Peyer's patch (tissue), 4 donors: Measurements from ENCODE around the gene SH3RF3. TPM values are rescaled to one million over a fixed set of nuclear protein-coding genes. Genes with fewer than 3 reads are reported as not detected.

Experiments
- DNase-seq, 3 donors: peaks; one replicate each; pipeline ENCODE4 v3.0.0-alpha.2; 2017 to 2019
- H3K27ac ChIP-seq, 4 donors: fragments of 200-600 bp; sonication (generic); one replicate each; pipeline ENCODE4 v1.5.1; 2016 to 2019
- H3K27me3 ChIP-seq, 2 donors: fragments of 200-600 bp; sonication (generic); one replicate each; pipeline ENCODE4 v1.5.1; 2019
- H3K36me3 ChIP-seq, 3 donors: fragments of 200-600 bp; sonication (generic); one replicate each; pipeline ENCODE4 v1.5.1; 2016 to 2019
- H3K4me1 ChIP-seq, 4 donors: fragments of 200-600 bp; sonication (generic); one replicate each; pipeline ENCODE4 v1.5.1; 2016 to 2019
- H3K4me3 ChIP-seq, 4 donors: fragments of 200-600 bp; sonication (generic); 1 replicate in 3 of 4; 2 replicates in 1 of 4; pipeline ENCODE4 v1.5.1; 2016 to 2019; ENCODE audit warnings: mild to moderate bottlenecking in 1 of 4
- H3K9me3 ChIP-seq, 4 donors: fragments of 200-600 bp; sonication (generic); one replicate each; pipeline ENCODE4 v1.5.1; 2016 to 2019; ENCODE audit warnings: mild to moderate bottlenecking in 1 of 4
- POLR2A ChIP-seq, 2 donors: fragments of 450-650 bp; IDR thresholded peaks; one replicate each; pipeline ENCODE4 v1.5.1; 2017; ENCODE audit warnings: antibody characterized with exemption in 2 of 2, mild to moderate bottlenecking in 2 of 2, moderate library complexity in 2 of 2
- total RNA-seq, 4 donors: library from RNA; depleted of rRNA; stranded (reverse); fragments of >200 nt; gene quantifications; one replicate each; pipeline ENCODE4 v1.1.0, GENCODE V29; 2016
- TF ChIP-seq, protein P1 (sequence below), 6 experiments: fragments of 450-650 bp in 4 of 6; fragments of 200-600 bp in 2 of 6; sonication (generic) in 1 of 6; IDR thresholded peaks; one replicate each; pipeline ENCODE4 v1.5.1; 2017 to 2019; ENCODE audit warnings: antibody characterized with exemption in 6 of 6, mild to moderate bottlenecking in 3 of 6, moderate library complexity in 1 of 6

The SH3RF3 gene
- total RNA-seq, 4 donors from 2014 or later, result 1.1 to 5.0 (median 3.3) TPM

DNA sequence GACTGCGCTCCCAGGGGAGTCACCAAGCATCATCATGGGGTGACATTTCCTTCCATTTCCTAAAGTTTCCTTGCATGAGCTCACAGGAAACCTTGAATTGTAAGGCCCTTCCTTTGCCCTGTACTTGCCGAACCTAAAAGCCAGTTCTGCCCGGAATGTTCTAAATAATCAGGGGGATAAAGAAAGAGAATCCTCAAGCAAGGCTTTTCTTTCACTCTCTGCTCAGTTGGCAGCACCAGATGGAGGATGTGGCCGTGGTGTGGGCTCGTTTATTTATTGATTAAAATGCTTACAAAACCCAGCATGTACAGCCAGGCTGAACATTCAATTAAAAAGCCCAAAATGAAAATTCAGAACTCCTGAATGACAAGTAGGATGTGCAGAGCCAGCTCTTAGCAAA, 170.5 kb downstream of the SH3RF3 start:
- H3K4me1 ChIP-seq, result no peaks in the 10 kb centered on the region
- no peak for DNase-seq
- H3K36me3 ChIP-seq, result no peaks in the 10 kb centered on the region
- no peaks in the 10 kb centered on the region for H3K27me3 ChIP-seq
- TF ChIP-seq, protein P1, sequence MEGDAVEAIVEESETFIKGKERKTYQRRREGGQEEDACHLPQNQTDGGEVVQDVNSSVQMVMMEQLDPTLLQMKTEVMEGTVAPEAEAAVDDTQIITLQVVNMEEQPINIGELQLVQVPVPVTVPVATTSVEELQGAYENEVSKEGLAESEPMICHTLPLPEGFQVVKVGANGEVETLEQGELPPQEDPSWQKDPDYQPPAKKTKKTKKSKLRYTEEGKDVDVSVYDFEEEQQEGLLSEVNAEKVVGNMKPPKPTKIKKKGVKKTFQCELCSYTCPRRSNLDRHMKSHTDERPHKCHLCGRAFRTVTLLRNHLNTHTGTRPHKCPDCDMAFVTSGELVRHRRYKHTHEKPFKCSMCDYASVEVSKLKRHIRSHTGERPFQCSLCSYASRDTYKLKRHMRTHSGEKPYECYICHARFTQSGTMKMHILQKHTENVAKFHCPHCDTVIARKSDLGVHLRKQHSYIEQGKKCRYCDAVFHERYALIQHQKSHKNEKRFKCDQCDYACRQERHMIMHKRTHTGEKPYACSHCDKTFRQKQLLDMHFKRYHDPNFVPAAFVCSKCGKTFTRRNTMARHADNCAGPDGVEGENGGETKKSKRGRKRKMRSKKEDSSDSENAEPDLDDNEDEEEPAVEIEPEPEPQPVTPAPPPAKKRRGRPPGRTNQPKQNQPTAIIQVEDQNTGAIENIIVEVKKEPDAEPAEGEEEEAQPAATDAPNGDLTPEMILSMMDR (IDR thresholded peaks at IDR 0.05), result no peak
- TF ChIP-seq POLR2A (IDR thresholded peaks at IDR 0.05), result no peak
- H3K4me3 ChIP-seq, result no peak overlapping the region
- H3K27ac ChIP-seq, result no peak overlapping the region
- no peaks in the 10 kb centered on the region for H3K9me3 ChIP-seq

- Histone ChIP-seq H3K9me3 (no peaks in the 10 kb centered on the region), H3K27me3 (no peaks in the 10 kb centered on the region), H3K36me3 (no peaks in the 10 kb centered on the region), H3K27ac (no peak overlapping the region), H3K4me3 (no peak overlapping the region), H3K4me1 (no peaks in the 10 kb centered on the region)
- TF ChIP-seq POLR2A (IDR thresholded peaks at IDR 0.05), result no peak
- TF ChIP-seq, protein P1 (IDR thresholded peaks at IDR 0.05), result no peak
- no peak for DNase-seq
Observed at GRCh38 chr2:109300582-109300981, 171.6 kb downstream of the SH3RF3 start.

DNA sequence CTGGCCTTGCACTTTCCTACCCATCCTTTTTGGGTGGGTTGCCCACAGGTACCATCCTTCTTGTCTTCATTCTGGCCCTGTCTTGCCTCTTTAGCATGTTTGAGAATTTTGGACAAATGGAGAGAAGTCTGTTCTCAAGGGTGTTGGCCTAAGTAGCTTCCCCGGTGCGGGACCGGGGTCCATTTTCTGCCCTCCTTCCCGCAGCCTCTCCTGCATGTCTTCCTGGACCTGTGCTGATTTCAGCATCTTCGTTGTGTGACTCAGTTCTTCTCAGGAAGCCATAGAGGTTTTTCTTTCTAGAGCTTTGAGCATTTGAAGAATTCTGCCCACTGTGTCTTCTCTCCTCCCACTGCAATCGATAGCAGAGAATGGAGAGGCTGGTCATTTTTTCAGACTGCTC, 172.7 kb downstream of the SH3RF3 start:
- no peaks in the 10 kb centered on the region for H3K4me1 ChIP-seq
- no peak for DNase-seq
- TF ChIP-seq POLR2A (IDR thresholded peaks at IDR 0.05), result no peak
- TF ChIP-seq, protein P1 (IDR thresholded peaks at IDR 0.05), result no peak
- no peak overlapping the region for H3K4me3 ChIP-seq
- no peaks in the 10 kb centered on the region for H3K27me3 ChIP-seq
- no peaks in the 10 kb centered on the region for H3K36me3 ChIP-seq
- H3K9me3 ChIP-seq, result no peaks in the 10 kb centered on the region
- H3K27ac ChIP-seq, result no peak overlapping the region

DNA sequence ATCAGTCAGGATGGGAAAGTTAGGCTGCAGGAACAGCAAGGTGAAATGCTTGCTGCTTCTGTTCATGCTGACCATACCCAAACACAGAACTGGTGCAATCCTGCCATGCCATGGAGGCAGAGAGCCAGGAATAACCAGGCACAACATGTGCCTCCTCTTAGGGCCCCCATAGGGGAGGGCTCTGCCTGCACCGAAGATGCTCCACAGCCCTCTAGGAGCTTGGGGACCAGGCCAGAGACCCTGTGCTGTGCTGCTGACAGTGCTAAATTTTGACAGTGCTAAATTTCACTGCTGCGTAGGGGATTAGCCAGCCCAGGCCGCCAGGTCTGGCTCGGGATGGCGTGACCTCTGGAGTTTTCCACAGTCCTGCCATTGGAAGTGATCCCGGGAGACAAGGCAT, 173.3 kb downstream of the SH3RF3 start:
- Histone ChIP-seq H3K4me3 (no peak overlapping the region), H3K27me3 (no peaks in the 10 kb centered on the region), H3K36me3 (no peaks in the 10 kb centered on the region), H3K9me3 (no peaks in the 10 kb centered on the region), H3K4me1 (no peaks in the 10 kb centered on the region), H3K27ac (no peak overlapping the region)
- no peak for DNase-seq
- TF ChIP-seq, protein P1 (IDR thresholded peaks at IDR 0.05), result no peak
- no peak for TF ChIP-seq POLR2A (IDR thresholded peaks at IDR 0.05)

DNA sequence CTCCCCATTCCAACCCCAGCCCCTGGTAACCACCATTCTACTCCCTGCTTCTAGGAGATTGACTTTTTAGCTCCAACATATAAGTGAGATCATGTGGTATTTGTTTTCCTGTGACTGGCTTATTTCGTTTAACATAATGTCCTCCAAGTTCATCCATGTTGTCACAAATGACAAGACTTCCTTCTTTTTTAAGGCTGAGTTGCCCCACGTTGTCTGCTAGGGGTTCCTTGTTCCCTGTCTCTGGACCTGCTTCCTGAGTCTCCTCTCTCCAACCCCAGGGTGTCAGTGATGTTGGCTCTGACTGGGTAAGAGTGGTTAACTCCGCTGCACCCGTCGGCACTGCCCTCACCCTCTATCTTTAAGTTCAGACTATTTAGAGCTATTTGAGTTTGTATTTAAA, 175.2 kb downstream of the SH3RF3 start:
- H3K36me3 ChIP-seq, result no peaks in the 10 kb centered on the region
- no peak for TF ChIP-seq POLR2A (IDR thresholded peaks at IDR 0.05)
- TF ChIP-seq, protein P1 (IDR thresholded peaks at IDR 0.05), result no peak
- H3K27ac ChIP-seq, result no peak overlapping the region
- H3K4me1 ChIP-seq, result no peaks in the 10 kb centered on the region
- H3K4me3 ChIP-seq, result no peak overlapping the region
- no peak for DNase-seq
- no peaks in the 10 kb centered on the region for H3K27me3 ChIP-seq
- no peaks in the 10 kb centered on the region for H3K9me3 ChIP-seq
